Activated CD4-positive, alpha-beta memory T cell treated with anti-CD3 and anti-CD28 coated beads for 36 hours (primary cell): ENCODE data around the gene TMEM151B. TPM values are rescaled to one million over a fixed set of nuclear protein-coding genes. Genes with fewer than 3 reads are reported as not detected.

Source experiments
- CTCF ChIA-PET: fragments of 350-600 bp; sonication (Branson Sonifier 250); formaldehyde crosslinking; loops from one replicate; lab custom pipeline; 2021; ENCODE audit warnings: antibody characterized with exemption, inconsistent platforms; lab: Charles Lee
- POLR2A ChIA-PET: fragments of 350-600 bp; sonication (Branson Sonifier 250); formaldehyde crosslinking; loops from one replicate; lab custom pipeline; 2021; ENCODE audit warnings: antibody characterized with exemption; lab: Charles Lee
- DNase-seq: peaks from one replicate; pipeline ENCODE4 v3.0.0-alpha.2; 2020
- H3K27ac Mint-ChIP-seq: one replicate; pipeline ENCODE4 v1.8.0; 2021; ENCODE audit warnings: mixed read lengths
- H3K27me3 Mint-ChIP-seq: one replicate; pipeline ENCODE4 v1.8.0; 2021; ENCODE audit warnings: mixed read lengths
- H3K36me3 Mint-ChIP-seq: one replicate; pipeline ENCODE4 v1.8.0; 2021; ENCODE audit warnings: mixed read lengths
- H3K4me1 Mint-ChIP-seq: one replicate; pipeline ENCODE4 v1.8.0; 2021; ENCODE audit warnings: low read depth, mixed read lengths
- H3K4me3 Mint-ChIP-seq: one replicate; pipeline ENCODE4 v1.8.0; 2021; ENCODE audit warnings: mild to moderate bottlenecking, mixed read lengths
- H3K9me3 Mint-ChIP-seq: one replicate; pipeline ENCODE4 v1.8.0; 2021; ENCODE audit warnings: mixed read lengths
- intact Hi-C: fragments of 100-400 bp; cut with micrococcal nuclease; formaldehyde crosslinking; loops from one replicate; pipeline ENCODE4 v1.15.1; 2023
- total RNA-seq, 2 experiments: library from RNA; stranded (reverse); gene quantifications; one replicate each; pipeline ENCODE4 v1.2.3, GENCODE V29; 2021

The TMEM151B gene
- total RNA-seq, 2 experiments from 2014 or later = 0.07 to 0.12 TPM

DNA sequence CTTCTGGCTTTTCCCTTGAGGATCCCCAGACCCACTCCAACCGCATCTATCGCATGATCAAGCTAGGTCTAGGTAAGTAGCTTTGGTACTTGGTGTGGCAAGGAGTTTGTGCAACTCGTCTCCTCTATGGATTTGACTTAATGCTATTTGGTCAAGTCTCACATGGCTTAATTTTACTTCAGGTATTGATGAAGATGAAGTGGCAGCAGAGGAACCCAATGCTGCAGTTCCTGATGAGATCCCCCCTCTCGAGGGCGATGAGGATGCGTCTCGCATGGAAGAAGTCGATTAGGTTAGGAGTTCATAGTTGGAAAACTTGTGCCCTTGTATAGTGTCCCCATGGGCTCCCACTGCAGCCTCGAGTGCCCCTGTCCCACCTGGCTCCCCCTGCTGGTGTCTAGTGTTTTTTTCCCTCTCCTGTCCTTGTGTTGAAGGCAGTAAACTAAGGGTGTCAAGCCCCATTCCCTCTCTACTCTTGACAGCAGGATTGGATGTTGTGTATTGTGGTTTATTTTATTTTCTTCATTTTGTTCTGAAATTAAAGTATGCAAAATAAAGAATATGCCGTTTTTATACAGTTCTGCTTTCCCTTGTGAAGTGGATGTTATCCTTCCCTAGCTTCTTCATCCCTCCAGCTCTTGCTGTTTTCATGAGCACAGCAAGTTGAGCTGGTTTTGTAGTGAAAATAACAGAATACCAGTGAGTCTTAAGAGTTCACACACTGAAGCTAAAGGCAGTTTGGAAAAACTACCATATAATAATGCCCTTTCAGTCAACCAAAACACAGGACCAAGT lies 16.7 kb upstream of the TMEM151B start:
- Mint-ChIP-seq H3K27me3 (no peaks in the 10 kb centered on the region), H3K4me1 (peaks cover 82% of the 10 kb centered on the region), H3K27ac (peak overlapping the region; percentile 26), H3K36me3 (peaks cover 63% of the 10 kb centered on the region), H3K4me3 (no peak overlapping the region), H3K9me3 (no peaks in the 10 kb centered on the region)
- intact Hi-C loops = loop anchor here (1.0 kb wide), 2 partner anchors 32 to 81 kb away; no protein-coding TSS in a partner anchor
- POLR2A ChIA-PET = interaction anchor here (1.1 to 7.5 kb wide), 4 partner anchors 7 to 133 kb away, joined by 3 to 139 read pairs (median 5); partner anchors contain the start of gene HSP90AB1
- DNase-seq = peak; percentile 76
- CTCF ChIA-PET = interaction anchor here (0.7 to 4.5 kb wide), 7 partner anchors 9 to 81 kb away, joined by 3 to 26 read pairs (median 4); partner anchors contain the start of genes AARS2 and NFKBIE

GRCh38 chr6:44254191-44255104 lies 15.8 kb upstream of the TMEM151B start:
- no peak for DNase-seq
- Mint-ChIP-seq H3K4me3 (peak overlapping the region; percentile 0), H3K27ac (peak overlapping the region; percentile 50), H3K4me1 (peaks cover 74% of the 10 kb centered on the region), H3K36me3 (peaks cover 55% of the 10 kb centered on the region), H3K27me3 (no peaks in the 10 kb centered on the region), H3K9me3 (no peaks in the 10 kb centered on the region)
- ChIA-PET POLR2A (interaction anchor here (0.6 to 7.5 kb wide), 7 partner anchors 8 to 127 kb away, joined by 3 to 139 read pairs (median 4); partner anchors contain the start of genes HSP90AB1 and TMEM63B), CTCF (interaction anchor here (0.7 to 4.5 kb wide), 7 partner anchors 10 to 82 kb away, joined by 3 to 26 read pairs (median 4); partner anchors contain the start of genes AARS2 and NFKBIE)
- intact Hi-C loops = no loop called here

DNA sequence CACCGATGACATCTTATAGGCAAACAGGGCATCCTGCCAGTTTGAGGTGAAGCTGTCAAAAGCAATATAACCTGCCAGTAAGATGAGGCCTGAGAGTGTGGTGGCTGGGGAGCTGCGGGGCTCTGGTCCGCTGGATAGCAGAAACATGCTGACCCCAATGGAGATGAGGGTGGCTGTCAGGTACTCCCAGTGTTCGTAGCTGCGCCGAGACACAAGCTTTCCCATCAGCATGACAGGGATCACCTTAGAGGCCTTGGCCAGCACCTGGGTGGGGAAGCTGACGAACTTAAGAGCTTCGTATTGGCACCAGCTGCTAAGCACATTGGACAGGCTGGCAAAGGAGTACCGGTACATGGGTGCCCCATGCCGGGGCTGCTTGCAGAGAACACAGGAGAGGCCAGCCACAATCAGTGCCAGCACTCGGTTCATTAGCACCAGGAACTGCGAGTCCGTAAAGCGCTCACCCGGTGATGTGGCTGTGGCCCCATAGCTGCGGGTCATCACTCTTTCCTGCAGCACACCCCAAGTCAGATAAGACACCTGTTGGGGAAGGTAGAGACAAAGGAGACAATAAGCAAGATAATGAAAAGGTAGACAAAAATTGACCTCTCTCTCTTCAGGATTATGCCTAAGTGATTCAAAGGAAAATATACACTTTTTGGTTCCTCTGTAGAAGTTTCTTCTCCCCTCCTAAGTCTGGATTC lies 15.0 kb upstream of the TMEM151B start:
- intact Hi-C loops = no loop called here
- H3K4me1 Mint-ChIP-seq = peaks cover 66% of the 10 kb centered on the region
- peak overlapping the region; percentile 76 for H3K4me3 Mint-ChIP-seq
- DNase-seq = no peak
- H3K9me3 Mint-ChIP-seq = no peaks in the 10 kb centered on the region
- CTCF ChIA-PET = interaction anchor here (0.9 to 4.5 kb wide), 6 partner anchors 8 to 177 kb away, joined by 3 to 49 read pairs (median 16); partner anchors contain the start of genes HSP90AB1 and SLC29A1
- peaks cover 48% of the 10 kb centered on the region for H3K36me3 Mint-ChIP-seq
- H3K27me3 Mint-ChIP-seq = no peaks in the 10 kb centered on the region
- POLR2A ChIA-PET = interaction anchor here (0.5 to 7.5 kb wide), 9 partner anchors 9 to 132 kb away, joined by 3 to 139 read pairs (median 4); partner anchors contain the start of genes CDC5L, HSP90AB1 and TMEM63B
- peak overlapping the region; percentile 79 for H3K27ac Mint-ChIP-seq

DNA sequence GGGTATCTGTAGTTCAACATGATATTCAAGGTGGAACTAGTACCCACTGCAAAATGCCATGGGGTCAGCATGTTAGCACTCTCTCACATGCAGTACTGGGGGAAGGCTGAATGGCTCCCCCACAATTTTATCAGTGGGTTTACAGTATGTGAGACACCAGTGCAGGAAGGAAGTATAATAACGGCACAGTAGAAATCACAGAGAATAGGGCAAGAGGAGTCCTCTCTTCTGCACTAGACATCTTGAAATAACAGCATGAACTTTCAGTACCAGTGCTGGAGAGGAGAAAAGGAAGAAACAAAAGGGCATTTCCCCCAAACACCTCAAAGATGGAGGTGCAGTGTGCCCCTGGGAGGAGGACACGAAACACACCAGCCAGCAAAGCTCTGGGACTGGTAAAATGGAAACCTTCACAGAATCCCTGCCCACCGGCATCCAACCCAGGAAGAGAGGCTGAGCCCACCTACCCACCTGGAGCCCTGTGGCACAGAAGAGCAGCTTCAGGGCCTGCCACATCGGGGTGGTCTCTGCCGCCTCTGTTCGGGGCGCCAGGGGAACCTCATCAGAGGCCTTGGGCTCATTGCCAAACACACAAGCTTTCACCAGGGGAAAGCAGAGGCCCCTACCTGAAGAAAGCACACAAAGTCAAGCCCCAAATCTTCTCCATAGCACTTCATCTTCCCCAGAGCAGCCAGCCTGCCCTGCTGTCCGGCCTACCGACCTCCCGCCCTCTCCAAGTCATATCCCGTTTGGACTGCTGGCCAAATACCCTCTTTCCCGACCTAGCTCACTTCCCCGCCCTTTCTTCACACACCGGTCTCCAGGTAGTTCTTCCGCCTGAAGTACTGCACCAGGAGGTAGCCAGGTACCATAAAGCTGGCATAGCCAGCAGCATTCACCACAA lies 14.1 kb upstream of the TMEM151B start:
- Mint-ChIP-seq H3K27ac (peak overlapping the region; percentile 79), H3K4me1 (peaks cover 60% of the 10 kb centered on the region), H3K27me3 (no peaks in the 10 kb centered on the region), H3K36me3 (peaks cover 44% of the 10 kb centered on the region), H3K4me3 (peak overlapping the region; percentile 76), H3K9me3 (no peaks in the 10 kb centered on the region)
- ChIA-PET CTCF (interaction anchor here (0.7 to 4.5 kb wide), 23 partner anchors 8 to 531 kb away, joined by 3 to 49 read pairs (median 5); partner anchors contain the start of genes AARS2, HSP90AB1 and SLC29A1), POLR2A (interaction anchor here (0.5 to 7.5 kb wide), 16 partner anchors 8 to 132 kb away, joined by 3 to 139 read pairs (median 5); partner anchors contain the start of genes CDC5L, HSP90AB1 and SLC29A1)
- DNase-seq = no peak
- intact Hi-C loops = no loop called here

DNA sequence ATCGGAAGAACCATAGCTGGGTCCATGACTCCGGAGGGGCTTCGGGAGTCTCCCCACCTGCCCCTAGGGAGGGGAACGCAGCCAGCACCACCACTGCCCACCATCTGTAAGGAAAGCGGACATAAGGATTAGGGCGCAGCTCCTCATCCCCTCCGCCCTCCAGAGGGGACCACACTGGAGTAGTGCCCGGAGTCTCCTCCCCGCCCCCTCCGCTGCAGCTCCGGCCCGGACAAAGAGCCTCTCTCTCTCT lies 13.6 kb upstream of the TMEM151B start:
- no peak for DNase-seq
- peaks cover 57% of the 10 kb centered on the region for H3K4me1 Mint-ChIP-seq
- H3K4me3 Mint-ChIP-seq = peak overlapping the region; percentile 76
- H3K27ac Mint-ChIP-seq = peak overlapping the region; percentile 79
- ChIA-PET CTCF (interaction anchor here (0.7 to 4.5 kb wide), 21 partner anchors 8 to 532 kb away, joined by 3 to 49 read pairs (median 5); partner anchors contain the start of genes AARS2, HSP90AB1 and SLC29A1), POLR2A (interaction anchor here (0.8 to 7.5 kb wide), 11 partner anchors 8 to 131 kb away, joined by 3 to 139 read pairs (median 5); partner anchors contain the start of genes CDC5L, HSP90AB1 and SLC29A1)
- no peaks in the 10 kb centered on the region for H3K9me3 Mint-ChIP-seq
- H3K27me3 Mint-ChIP-seq = no peaks in the 10 kb centered on the region
- intact Hi-C loops = loop anchor here (1.0 kb wide), 3 partner anchors 9 to 35 kb away; partner anchors contain the start of genes HSP90AB1 and NFKBIE
- peaks cover 39% of the 10 kb centered on the region for H3K36me3 Mint-ChIP-seq

GRCh38 chr6:44257025-44257752 lies 13.1 kb upstream of the TMEM151B start, which contains the start of gene SLC35B2:
Gene SLC35B2 (minus strand): TSS chr6:44257528. CDS start chr6:44257410, 118 bp downstream.
- intact Hi-C loops = loop anchor here (1.0 kb wide), 3 partner anchors 8 to 36 kb away; partner anchors contain the start of genes HSP90AB1 and NFKBIE
- no peaks in the 10 kb centered on the region for H3K9me3 Mint-ChIP-seq

DNA sequence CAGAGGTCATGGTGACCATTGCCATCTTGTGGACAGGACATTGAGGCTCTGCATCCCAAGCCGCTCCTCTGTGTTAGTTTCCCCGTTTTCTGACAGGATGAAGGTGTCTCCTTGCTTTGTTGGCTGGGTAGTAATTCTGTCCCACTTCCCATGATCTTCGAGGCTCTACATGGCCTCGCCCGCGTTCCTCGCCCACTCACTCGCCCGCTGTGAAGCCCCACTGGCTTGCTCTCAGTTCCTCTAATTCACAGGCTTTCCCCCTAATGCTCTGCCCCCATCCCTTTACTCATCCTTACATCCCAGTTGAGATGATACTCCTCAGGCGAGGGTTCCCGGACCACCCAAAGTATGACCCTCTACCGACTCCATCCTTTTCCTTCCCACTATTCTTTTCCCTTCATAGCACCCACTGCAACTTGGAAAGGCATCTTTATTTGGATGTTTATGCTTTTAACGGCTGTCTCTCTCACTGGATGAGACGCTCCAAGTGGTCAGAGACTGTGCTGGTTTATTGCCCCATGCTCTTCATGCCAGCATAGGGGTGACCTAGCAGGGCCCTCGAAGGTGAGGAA lies 12.4 kb upstream of the TMEM151B start:
- ChIA-PET POLR2A (interaction anchor here (1.5 to 7.5 kb wide), 4 partner anchors 11 to 126 kb away, joined by 5 to 139 read pairs (median 6); partner anchors contain the start of genes HSP90AB1 and SLC29A1), CTCF (interaction anchor here (1.3 to 4.5 kb wide), 7 partner anchors 10 to 85 kb away, joined by 7 to 49 read pairs (median 15); partner anchors contain the start of genes HSP90AB1 and SLC29A1)
- Mint-ChIP-seq H3K4me3 (peak overlapping the region; percentile 77), H3K36me3 (peaks cover 36% of the 10 kb centered on the region), H3K27me3 (no peaks in the 10 kb centered on the region), H3K4me1 (peaks cover 59% of the 10 kb centered on the region), H3K27ac (peak overlapping the region; percentile 83), H3K9me3 (no peaks in the 10 kb centered on the region)
- no peak for DNase-seq
- intact Hi-C loops = loop anchor here (1.0 kb wide), 3 partner anchors 7 to 37 kb away; partner anchors contain the start of genes HSP90AB1 and NFKBIE

More at GRCh38 chr6:44257025-44257752, 13.1 kb upstream of the TMEM151B start, which contains the start of gene SLC35B2:
- ChIA-PET POLR2A (interaction anchor here (0.8 to 7.5 kb wide), 11 partner anchors 8 to 131 kb away, joined by 3 to 139 read pairs (median 5); partner anchors contain the start of genes CDC5L, HSP90AB1 and SLC29A1), CTCF (interaction anchor here (0.7 to 4.5 kb wide), 19 partner anchors 10 to 532 kb away, joined by 3 to 49 read pairs (median 6); partner anchors contain the start of genes AARS2, HSP90AB1 and SLC29A1)
- peak; percentile 76 for DNase-seq
- H3K4me1 Mint-ChIP-seq = peaks cover 56% of the 10 kb centered on the region
- H3K36me3 Mint-ChIP-seq = peaks cover 35% of the 10 kb centered on the region
- peak within 1 kb of the TSS; percentile 83 for H3K27ac Mint-ChIP-seq
- H3K27me3 Mint-ChIP-seq = no peaks in the 10 kb centered on the region
- H3K4me3 Mint-ChIP-seq = peak within 1 kb of the TSS; percentile 77

DNA sequence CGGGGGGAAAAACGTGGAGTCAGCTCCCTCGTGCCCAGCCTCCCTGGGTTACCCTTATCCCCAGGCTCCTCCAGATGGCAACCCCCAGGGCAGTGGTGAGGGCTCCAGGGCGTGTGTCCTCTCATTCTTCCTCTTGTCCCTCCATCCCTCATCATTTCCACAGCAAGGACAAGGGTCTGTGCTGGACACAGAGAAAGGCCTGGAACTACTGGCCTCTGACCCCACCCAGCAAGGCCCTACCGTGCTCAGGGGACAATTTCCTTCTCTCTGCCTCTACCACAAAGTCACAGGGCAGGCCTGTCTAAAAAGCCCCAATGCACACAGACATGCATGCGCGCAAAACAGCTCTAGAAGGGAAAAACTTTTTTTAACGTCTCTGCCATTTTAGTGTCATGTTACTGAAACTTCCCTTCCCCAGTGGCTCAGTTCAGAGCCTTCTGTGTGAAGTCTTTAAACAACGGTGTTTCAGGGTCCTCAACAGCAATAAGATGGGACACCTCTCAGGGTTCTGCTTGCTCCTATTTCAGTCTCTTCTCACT lies 11.9 kb upstream of the TMEM151B start:
- Mint-ChIP-seq H3K4me3 (peak overlapping the region; percentile 37), H3K27ac (peak overlapping the region; percentile 83), H3K4me1 (peaks cover 60% of the 10 kb centered on the region), H3K36me3 (peaks cover 36% of the 10 kb centered on the region), H3K9me3 (no peaks in the 10 kb centered on the region), H3K27me3 (no peaks in the 10 kb centered on the region)
- ChIA-PET POLR2A (interaction anchor here (7.5 kb wide), 1 partner anchor 12 kb away, joined by 139 read pairs; the partner anchor contains the start of gene HSP90AB1), CTCF (interaction anchor here (0.6 to 4.1 kb wide), 2 partner anchors 11 to 33 kb away, joined by 3 to 49 read pairs; partner anchors contain the start of gene HSP90AB1)
- no peak for DNase-seq
- intact Hi-C loops = no loop called here
